ENCODE results near the gene HSD17B2.

The HSD17B2 gene

DNA sequence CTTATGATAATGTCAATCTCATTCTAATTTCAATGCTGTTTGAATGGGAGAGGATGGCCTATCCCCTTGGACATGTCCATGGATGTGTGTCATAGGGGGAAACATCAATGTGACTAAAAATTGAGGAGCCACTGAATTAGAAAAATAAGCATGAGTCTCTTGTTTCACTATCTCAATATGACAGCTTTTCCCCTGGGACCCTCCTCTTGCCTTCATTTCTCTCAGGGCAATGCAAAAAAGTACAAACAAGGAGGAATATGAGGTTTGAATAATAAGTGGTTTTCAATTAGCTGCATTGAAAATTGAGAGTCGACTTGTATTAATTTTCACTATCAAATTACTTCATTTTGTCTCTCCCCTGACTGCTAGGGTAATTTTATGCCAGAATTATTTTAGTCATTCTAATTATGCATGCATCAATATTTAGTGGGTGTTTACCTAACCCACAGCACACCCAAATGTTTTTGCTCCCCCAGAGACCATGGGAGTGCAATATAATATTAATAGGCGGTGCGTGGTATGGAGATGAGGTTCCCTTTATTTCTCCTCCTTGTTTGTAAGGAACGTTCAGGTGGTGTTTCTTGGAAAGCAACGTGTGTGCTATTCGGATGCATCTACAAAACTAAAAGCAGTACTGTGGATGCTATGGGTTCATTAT is 17.0 kb upstream of the HSD17B2 start:
- Histone ChIP-seq H3K9ac (ENCODE audit: low read length) (no peak overlapping the region), H2AK5ac (ENCODE audit: low read length, severe bottlenecking) (no peak overlapping the region), H3K27me3 (ENCODE audit: control insufficient read depth in 1 of 2, insufficient read depth in 1 of 2, low read length in 2 of 2) (peaks cover 6 to 15% of the 10 kb centered on the region in 2 experiments), H3K14ac (ENCODE audit: low read length in 2 of 2) (no peak overlapping the region), H2AFZ (ENCODE audit: low read depth, low read length) (no peak overlapping the region), H3K27ac (ENCODE audit: low read length, poor library complexity, severe bottlenecking) (no peak overlapping the region), H3K36me3 (ENCODE audit: control insufficient read depth in 1 of 2, insufficient read depth in 2 of 2, low read depth in 1 of 2, low read length in 2 of 2) (no peaks in the 10 kb centered on the region), H3K4me3 (ENCODE audit: insufficient read depth in 1 of 2, low read depth in 1 of 2, low read length in 2 of 2) (no peak overlapping the region), H2BK120ac (ENCODE audit: low read depth, low read length) (no peak overlapping the region), H3K18ac (ENCODE audit: low read depth in 1 of 2, low read length in 2 of 2) (no peak overlapping the region), H3K9me3 (ENCODE audit: control insufficient read depth, low read length) (peaks cover 5% of the 10 kb centered on the region), H3K4me2 (ENCODE audit: low read length, poor library complexity, severe bottlenecking) (no peak overlapping the region), H3K4ac (ENCODE audit: low read depth in 1 of 2, low read length in 2 of 2) (no peak overlapping the region), H4K91ac (ENCODE audit: low read length) (no peak overlapping the region), H2BK15ac (ENCODE audit: low read depth, poor library complexity, severe bottlenecking) (no peak overlapping the region), H2BK12ac (ENCODE audit: low read length in 2 of 2) (no peak overlapping the region), H2BK5ac (ENCODE audit: low read depth, low read length, poor library complexity, severe bottlenecking) (no peak overlapping the region), H3K79me1 (replicated peaks; ENCODE audit: low read length, poor library complexity, severe bottlenecking) (no peaks in the 10 kb centered on the region), H3K4me1 (ENCODE audit: control insufficient read depth, insufficient read depth, low read depth, low read length) (no peaks in the 10 kb centered on the region), H4K8ac (ENCODE audit: low read length) (no peak overlapping the region), H3K23ac (ENCODE audit: low read length in 2 of 2) (no peak overlapping the region)
- 96% methylated on average over 4 of the region's 6 CpGs for WGBS
- no peak for DNase-seq

DNA sequence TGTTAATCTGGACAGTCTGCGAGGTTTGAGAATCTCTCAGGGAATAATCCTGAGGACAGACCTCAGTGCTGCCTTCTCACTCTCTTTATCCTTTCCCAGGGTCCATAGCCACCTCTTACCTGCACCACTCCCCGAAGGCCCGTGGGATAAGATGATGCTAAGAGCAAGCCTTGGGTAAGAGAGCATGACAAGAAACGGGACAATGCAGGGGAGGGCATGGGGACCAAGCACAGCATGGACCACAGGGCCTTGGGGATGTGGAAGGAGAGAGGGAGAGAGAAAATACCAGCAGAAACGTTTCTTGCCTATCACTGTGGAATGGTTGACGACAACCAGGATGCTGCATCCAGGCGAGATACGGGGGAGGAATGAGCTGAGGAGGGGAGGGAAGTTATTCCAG is 15.5 kb upstream of the HSD17B2 start:
- no peak overlapping the region for H3K23ac ChIP-seq (ENCODE audit: low read length in 2 of 2)
- no peaks in the 10 kb centered on the region for H3K4me1 ChIP-seq (ENCODE audit: control insufficient read depth, insufficient read depth, low read depth, low read length)
- H3K36me3 ChIP-seq (ENCODE audit: control insufficient read depth in 1 of 2, insufficient read depth in 2 of 2, low read depth in 1 of 2, low read length in 2 of 2) = no peaks in the 10 kb centered on the region
- peaks cover 5% of the 10 kb centered on the region for H3K9me3 ChIP-seq (ENCODE audit: control insufficient read depth, low read length)
- no peak overlapping the region for H3K27ac ChIP-seq (ENCODE audit: low read length, poor library complexity, severe bottlenecking)
- no peak overlapping the region for H2AFZ ChIP-seq (ENCODE audit: low read depth, low read length)
- 56% methylated on average over 8 of the region's 8 CpGs for WGBS
- no peak overlapping the region for H2BK5ac ChIP-seq (ENCODE audit: low read depth, low read length, poor library complexity, severe bottlenecking)
- H4K91ac ChIP-seq (ENCODE audit: low read length) = no peak overlapping the region
- no peak overlapping the region for H3K4ac ChIP-seq (ENCODE audit: low read depth in 1 of 2, low read length in 2 of 2)
- no peaks in the 10 kb centered on the region for H3K79me1 ChIP-seq (replicated peaks; ENCODE audit: low read length, poor library complexity, severe bottlenecking)
- no peak overlapping the region for H3K14ac ChIP-seq (ENCODE audit: low read length in 2 of 2)
- H3K27me3 ChIP-seq (ENCODE audit: control insufficient read depth in 1 of 2, insufficient read depth in 1 of 2, low read length in 2 of 2) = peaks cover 17 to 28% of the 10 kb centered on the region in 2 experiments
- H4K8ac ChIP-seq (ENCODE audit: low read length) = no peak overlapping the region
- no peak overlapping the region for H2BK15ac ChIP-seq (ENCODE audit: low read depth, poor library complexity, severe bottlenecking)
- no peak overlapping the region for H3K9ac ChIP-seq (ENCODE audit: low read length)
- no peak overlapping the region for H2AK5ac ChIP-seq (ENCODE audit: low read length, severe bottlenecking)
- no peak overlapping the region for H3K4me2 ChIP-seq (ENCODE audit: low read length, poor library complexity, severe bottlenecking)
- H3K18ac ChIP-seq (ENCODE audit: low read depth in 1 of 2, low read length in 2 of 2) = no peak overlapping the region
- H2BK12ac ChIP-seq (ENCODE audit: low read length in 2 of 2) = no peak overlapping the region
- no peak for DNase-seq
- no peak overlapping the region for H3K4me3 ChIP-seq (ENCODE audit: insufficient read depth in 1 of 2, low read depth in 1 of 2, low read length in 2 of 2)
- no peak overlapping the region for H2BK120ac ChIP-seq (ENCODE audit: low read depth, low read length)

DNA sequence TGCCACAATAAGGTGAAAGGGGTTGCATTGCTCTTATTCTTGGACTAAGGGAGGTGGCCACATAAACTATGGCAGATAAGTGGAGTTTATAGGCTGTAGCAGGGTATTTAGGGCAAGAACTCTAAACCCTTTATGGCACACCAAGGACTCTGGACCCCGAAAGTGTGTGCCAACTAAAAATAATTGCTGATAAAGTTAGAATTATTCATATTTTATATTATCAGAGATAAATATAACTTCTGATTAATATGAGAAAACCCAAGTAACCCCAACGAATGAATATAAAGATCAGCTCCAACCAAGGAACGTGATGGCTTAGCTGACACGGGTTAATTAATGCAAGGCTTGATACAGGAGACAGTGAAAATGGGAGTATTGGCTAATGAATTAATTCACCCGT is 15.0 kb upstream of the HSD17B2 start:
- Histone ChIP-seq H2AFZ (ENCODE audit: low read depth, low read length) (no peak overlapping the region), H3K4ac (ENCODE audit: low read depth in 1 of 2, low read length in 2 of 2) (no peak overlapping the region)

DNA sequence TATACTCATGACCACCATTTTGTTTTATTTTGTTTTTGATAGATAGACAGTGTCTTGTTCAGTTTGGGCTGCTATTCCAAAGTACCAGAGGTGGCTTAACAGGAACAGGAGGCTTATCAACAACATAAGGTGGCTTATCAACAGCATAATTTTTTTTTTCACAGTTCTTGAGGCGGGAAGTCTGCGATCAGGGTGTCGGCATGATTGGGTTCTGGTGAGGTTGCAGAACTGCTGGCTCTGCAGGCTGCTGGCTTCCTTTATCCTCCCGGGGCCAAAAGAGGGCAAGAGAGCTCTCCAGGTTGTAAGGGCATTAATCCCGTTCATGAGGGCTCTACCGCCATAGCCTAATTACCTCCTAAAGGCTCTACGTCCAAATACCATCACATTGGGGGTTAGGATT is 11.8 kb upstream of the HSD17B2 start:
- H3K36me3 ChIP-seq (ENCODE audit: control insufficient read depth in 1 of 2, insufficient read depth in 2 of 2, low read depth in 1 of 2, low read length in 2 of 2) = no peaks in the 10 kb centered on the region
- H2AK5ac ChIP-seq (ENCODE audit: low read length, severe bottlenecking) = no peak overlapping the region
- no peaks in the 10 kb centered on the region for H3K9me3 ChIP-seq (ENCODE audit: control insufficient read depth, low read length)
- no peak overlapping the region for H2AFZ ChIP-seq (ENCODE audit: low read depth, low read length)
- no peak overlapping the region for H3K9ac ChIP-seq (ENCODE audit: low read length)
- H2BK5ac ChIP-seq (ENCODE audit: low read depth, low read length, poor library complexity, severe bottlenecking) = no peak overlapping the region
- H2BK15ac ChIP-seq (ENCODE audit: low read depth, poor library complexity, severe bottlenecking) = no peak overlapping the region
- no peaks in the 10 kb centered on the region for H3K4me1 ChIP-seq (ENCODE audit: control insufficient read depth, insufficient read depth, low read depth, low read length)
- H2BK120ac ChIP-seq (ENCODE audit: low read depth, low read length) = no peak overlapping the region
- peaks cover 17 to 35% of the 10 kb centered on the region in 2 experiments for H3K27me3 ChIP-seq (ENCODE audit: control insufficient read depth in 1 of 2, insufficient read depth in 1 of 2, low read length in 2 of 2)
- H3K27ac ChIP-seq (ENCODE audit: low read length, poor library complexity, severe bottlenecking) = no peak overlapping the region
- no peak for DNase-seq
- no peak overlapping the region for H3K4ac ChIP-seq (ENCODE audit: low read depth in 1 of 2, low read length in 2 of 2)
- no peak overlapping the region for H3K18ac ChIP-seq (ENCODE audit: low read depth in 1 of 2, low read length in 2 of 2)
- H3K4me2 ChIP-seq (ENCODE audit: low read length, poor library complexity, severe bottlenecking) = no peak overlapping the region
- H3K79me1 ChIP-seq (replicated peaks; ENCODE audit: low read length, poor library complexity, severe bottlenecking) = no peaks in the 10 kb centered on the region
- no peak overlapping the region for H4K91ac ChIP-seq (ENCODE audit: low read length)
- H3K14ac ChIP-seq (ENCODE audit: low read length in 2 of 2) = no peak overlapping the region
- H2BK12ac ChIP-seq (ENCODE audit: low read length in 2 of 2) = no peak overlapping the region
- H3K23ac ChIP-seq (ENCODE audit: low read length in 2 of 2) = no peak overlapping the region
- H3K4me3 ChIP-seq (ENCODE audit: insufficient read depth in 1 of 2, low read depth in 1 of 2, low read length in 2 of 2) = no peak overlapping the region
- 85% methylated on average over 6 of the region's 7 CpGs for WGBS
- no peak overlapping the region for H4K8ac ChIP-seq (ENCODE audit: low read length)

More for the DNA sequence above, 15.0 kb upstream of the HSD17B2 start:
- 92% methylated on average over 4 of the region's 5 CpGs for WGBS
- Histone ChIP-seq H4K91ac (ENCODE audit: low read length) (no peak overlapping the region), H3K9me3 (ENCODE audit: control insufficient read depth, low read length) (peaks cover 2% of the 10 kb centered on the region), H3K4me2 (ENCODE audit: low read length, poor library complexity, severe bottlenecking) (no peak overlapping the region), H2BK15ac (ENCODE audit: low read depth, poor library complexity, severe bottlenecking) (no peak overlapping the region), H3K79me1 (replicated peaks; ENCODE audit: low read length, poor library complexity, severe bottlenecking) (no peaks in the 10 kb centered on the region), H3K4me1 (ENCODE audit: control insufficient read depth, insufficient read depth, low read depth, low read length) (no peaks in the 10 kb centered on the region), H2BK120ac (ENCODE audit: low read depth, low read length) (no peak overlapping the region), H3K23ac (ENCODE audit: low read length in 2 of 2) (no peak overlapping the region), H3K27me3 (ENCODE audit: control insufficient read depth in 1 of 2, insufficient read depth in 1 of 2, low read length in 2 of 2) (peaks cover 17 to 25% of the 10 kb centered on the region in 2 experiments), H3K14ac (ENCODE audit: low read length in 2 of 2) (no peak overlapping the region), H4K8ac (ENCODE audit: low read length) (no peak overlapping the region), H3K27ac (ENCODE audit: low read length, poor library complexity, severe bottlenecking) (no peak overlapping the region), H2AK5ac (ENCODE audit: low read length, severe bottlenecking) (no peak overlapping the region), H3K9ac (ENCODE audit: low read length) (no peak overlapping the region), H3K18ac (ENCODE audit: low read depth in 1 of 2, low read length in 2 of 2) (no peak overlapping the region), H3K36me3 (ENCODE audit: control insufficient read depth in 1 of 2, insufficient read depth in 2 of 2, low read depth in 1 of 2, low read length in 2 of 2) (no peaks in the 10 kb centered on the region), H3K4me3 (ENCODE audit: insufficient read depth in 1 of 2, low read depth in 1 of 2, low read length in 2 of 2) (no peak overlapping the region), H2BK12ac (ENCODE audit: low read length in 2 of 2) (no peak overlapping the region), H2BK5ac (ENCODE audit: low read depth, low read length, poor library complexity, severe bottlenecking) (no peak overlapping the region)
- no peak for DNase-seq
